Measurements from ENCODE around the gene CD209. TPM values are rescaled to one million over a fixed set of nuclear protein-coding genes. Genes with fewer than 3 reads are reported as not detected.

The CD209 gene
- total RNA-seq, 2 donors from 2014 or later = not detected

Other genes starting within 250 kb of the CD209 start
- 1 to 10 TPM; 4.1 to 5.1 TPM for gene ZNF358, start 231.4 kb downstream of the CD209 start, total RNA-seq
- 10 to 100 TPM; 11.4 to 17.0 TPM for gene MCOLN1, start 224.9 kb downstream of the CD209 start, total RNA-seq
- 10 to 100 TPM; 95.1 to 97.2 TPM for gene PNPLA6, start 211.8 kb downstream of the CD209 start, total RNA-seq
- under 1 TPM; 0.12 to 0.44 TPM for gene CAMSAP3, start 151.7 kb downstream of the CD209 start, total RNA-seq
- gene XAB2, start 118.0 kb downstream of the CD209 start, total RNA-seq = 10 to 100 TPM; 56.3 to 70.1 TPM
- 100 to 1,000 TPM; 106 to 109 TPM for gene PET100, start 117.7 kb downstream of the CD209 start, total RNA-seq
- gene PCP2, start 113.8 kb downstream of the CD209 start, total RNA-seq = 1 to 10 TPM; 2.0 to 9.1 TPM
- 100 to 1,000 TPM; 256 to 274 TPM for gene STXBP2, start 110.4 kb downstream of the CD209 start, total RNA-seq
- gene RETN, start 78.5 kb downstream of the CD209 start, total RNA-seq = not detected
- gene MCEMP1, start 70.4 kb downstream of the CD209 start, total RNA-seq = under 1 TPM; 0.52 to 0.68 TPM
- 10 to 100 TPM; 55.5 to 69.8 TPM for gene TRAPPC5, start 66.7 kb downstream of the CD209 start, total RNA-seq
- 1 to 10 TPM in 1 of 2 donors, not detected in 1; 7.0 TPM for gene FCER2, start 45.4 kb downstream of the CD209 start, total RNA-seq
- gene CLEC4G, start 15.4 kb downstream of the CD209 start, total RNA-seq = not detected
- gene CLEC4M, start 15.7 kb upstream of the CD209 start, total RNA-seq = under 1 TPM in 1 of 2 donors, not detected in 1; 0.17 TPM
- 10 to 100 TPM in 1 of 2 donors, 1 to 10 TPM in 1; 9.3 to 10.1 TPM for gene EVI5L, start 82.7 kb upstream of the CD209 start, total RNA-seq
- gene PRR36, start 126.9 kb upstream of the CD209 start, total RNA-seq = under 1 TPM; 0.37 to 0.63 TPM
- not detected for gene LRRC8E, start 141.0 kb upstream of the CD209 start, total RNA-seq
- gene MAP2K7, start 156.3 kb upstream of the CD209 start, total RNA-seq = 100 to 1,000 TPM; 104 to 107 TPM
- 1 to 10 TPM; 1.4 to 1.7 TPM for gene TGFBR3L, start 167.3 kb upstream of the CD209 start, total RNA-seq
- 10 to 100 TPM; 12.6 to 16.0 TPM for gene SNAPC2, start 172.8 kb upstream of the CD209 start, total RNA-seq
- gene CTXN1, start 178.6 kb upstream of the CD209 start, total RNA-seq = not detected
- gene TIMM44, start 196.1 kb upstream of the CD209 start, total RNA-seq = 10 to 100 TPM; 89.5 to 93.1 TPM

Data from T-helper 17 cell (primary cell).